Body of pancreas (tissue), 4 donors: ENCODE data around the gene STK11IP.

Source experiments
- CTCF ChIP-seq, 7 experiments: fragments of 450-650 bp in 4 of 7; fragments of 200-600 bp in 3 of 7; sonication (generic) in 3 of 7; IDR thresholded peaks; one replicate each; pipeline ENCODE4 v1.5.1; 2016 to 2019; ENCODE audit warnings: antibody characterized with exemption in 7 of 7
- POLR2A ChIP-seq, 3 donors: fragments of 450-650 bp; IDR thresholded peaks; one replicate each; pipeline ENCODE4 v1.6.1; 2016; ENCODE audit warnings: antibody characterized with exemption in 3 of 3, mild to moderate bottlenecking in 2 of 3

- TF ChIP-seq CTCF (IDR thresholded peaks at IDR 0.05) (no peak), POLR2A (IDR thresholded peaks at IDR 0.05) (no peak)
Measured at GRCh38 chr2:219641390-219642068, 43.9 kb downstream of the STK11IP start.
